Suppressor macrophage treated with lipopolysaccharide for 4 hours (primary cell): ENCODE results near the gene GPR62.

Experiments used
- DNase-seq: peaks from one replicate; pipeline ENCODE4 v3.0.0-alpha.2; 2020

Gene GPR62

DNA sequence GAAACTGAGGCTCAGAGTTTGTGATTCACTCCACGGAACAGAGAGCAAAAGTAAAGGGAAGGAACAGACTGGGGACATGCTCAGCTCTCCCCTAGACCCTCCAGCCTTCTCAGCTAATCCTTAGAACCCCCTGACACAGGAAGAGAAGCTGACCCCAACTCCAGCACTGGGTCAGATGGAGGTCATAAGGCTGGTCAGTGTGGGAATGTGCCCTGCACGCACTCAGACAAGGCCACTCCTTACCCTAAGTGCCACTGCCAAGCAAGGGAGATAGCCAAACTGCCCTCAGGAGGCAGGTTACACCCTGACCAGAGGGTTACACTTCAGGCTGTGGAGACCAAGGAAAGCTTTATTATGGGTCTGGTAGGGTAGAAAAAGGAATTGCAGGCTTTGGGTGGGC is 39.3 kb downstream of the GPR62 start:
- DNase-seq, result no peak

DNA sequence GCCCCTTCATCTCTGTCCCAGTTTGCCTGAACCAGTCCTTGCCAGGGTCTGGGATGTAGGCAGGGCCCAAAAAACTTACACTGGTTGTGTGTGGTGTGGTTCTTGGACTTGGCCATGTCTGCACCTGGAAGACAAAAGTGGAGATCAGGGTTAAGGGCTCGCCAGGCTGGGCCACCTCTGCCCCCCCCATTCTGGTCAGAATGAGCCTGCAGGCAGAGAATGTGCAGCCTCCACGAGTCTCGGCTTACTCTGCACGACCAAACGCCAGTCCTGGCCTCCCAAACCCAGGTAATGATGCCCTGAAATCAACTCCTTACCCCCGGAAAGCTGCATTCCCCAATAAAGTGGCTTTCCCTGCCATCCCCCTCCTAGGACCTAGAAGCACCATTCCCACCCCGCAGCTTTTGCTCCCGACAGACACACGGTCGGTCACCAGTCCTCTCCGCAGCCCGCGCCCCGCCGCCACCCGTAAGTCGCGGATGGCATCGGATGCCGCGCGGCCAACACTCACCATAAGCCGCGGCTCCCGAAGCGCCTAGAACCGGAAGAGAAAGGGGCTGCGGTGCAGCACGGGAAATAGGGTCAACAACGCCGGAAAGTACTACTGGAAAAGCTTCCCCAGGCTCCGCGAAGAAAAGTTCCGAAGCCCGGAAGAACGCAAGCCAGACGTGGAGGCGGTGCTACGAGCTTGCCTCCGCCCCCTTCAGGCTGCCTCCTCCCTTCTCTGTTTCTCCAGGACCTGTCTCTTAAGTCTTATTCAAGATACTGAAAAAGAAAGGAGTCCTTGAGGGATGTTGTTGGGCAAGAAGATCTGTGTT is 40.4 kb downstream of the GPR62 start, which contains the start of gene RPL29:
TSS of gene RPL29 (minus strand) at position 550 of the 818 bp plus-strand sequence. CDS start at position 116, 434 bp downstream.
- DNase-seq, result peak; percentile 96

DNA sequence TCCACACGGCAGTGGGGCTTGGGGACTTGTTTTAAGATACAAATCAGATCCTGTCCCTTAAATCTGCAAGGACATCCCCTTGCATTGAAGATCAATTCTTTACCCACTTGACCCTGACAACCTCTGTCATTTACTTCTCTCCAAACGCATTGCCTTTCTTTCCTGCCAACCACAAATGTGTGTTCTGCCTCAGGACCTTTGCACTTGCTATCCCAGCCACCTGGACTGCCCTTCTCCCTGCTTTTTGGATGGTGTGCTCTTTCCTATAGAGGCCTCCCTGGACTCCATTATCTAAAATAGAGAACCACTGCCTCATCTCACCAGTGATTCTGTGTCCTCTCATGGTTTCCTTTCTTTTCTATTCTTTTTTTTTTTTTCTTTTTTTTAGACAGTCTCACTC is 42.0 kb downstream of the GPR62 start:
- no peak for DNase-seq

DNA sequence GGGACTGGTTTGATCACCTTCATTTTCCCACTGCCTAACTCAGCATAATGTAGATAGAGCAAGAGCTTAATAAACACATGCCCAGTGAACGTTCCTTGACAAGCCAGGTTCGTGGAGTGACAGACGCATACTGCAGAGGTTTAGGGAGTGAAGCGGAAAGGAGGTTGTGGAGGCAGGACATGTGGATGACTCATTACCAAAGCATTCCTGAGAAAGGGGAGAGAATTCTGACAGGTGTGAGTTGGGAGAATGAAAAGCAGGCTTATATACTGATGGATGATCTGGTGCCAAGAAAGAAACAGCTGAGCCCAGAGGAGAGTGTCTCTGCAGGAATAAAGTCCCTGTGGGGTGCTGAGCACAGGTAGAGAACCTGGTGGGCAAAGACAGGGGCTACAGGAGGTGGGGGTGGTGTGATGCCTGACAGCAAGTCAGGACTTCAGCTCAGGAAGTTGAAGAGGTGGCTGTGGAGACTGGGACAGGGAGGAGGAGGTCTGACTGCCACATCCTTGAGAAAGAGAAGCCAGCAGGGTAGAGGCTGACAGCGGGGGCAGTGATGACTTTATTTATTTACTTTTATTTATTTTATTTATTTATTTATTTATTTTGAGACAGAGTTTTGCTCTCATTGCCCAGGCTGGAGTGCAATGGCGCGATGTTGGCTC is 42.9 kb downstream of the GPR62 start:
- no peak for DNase-seq

DNA sequence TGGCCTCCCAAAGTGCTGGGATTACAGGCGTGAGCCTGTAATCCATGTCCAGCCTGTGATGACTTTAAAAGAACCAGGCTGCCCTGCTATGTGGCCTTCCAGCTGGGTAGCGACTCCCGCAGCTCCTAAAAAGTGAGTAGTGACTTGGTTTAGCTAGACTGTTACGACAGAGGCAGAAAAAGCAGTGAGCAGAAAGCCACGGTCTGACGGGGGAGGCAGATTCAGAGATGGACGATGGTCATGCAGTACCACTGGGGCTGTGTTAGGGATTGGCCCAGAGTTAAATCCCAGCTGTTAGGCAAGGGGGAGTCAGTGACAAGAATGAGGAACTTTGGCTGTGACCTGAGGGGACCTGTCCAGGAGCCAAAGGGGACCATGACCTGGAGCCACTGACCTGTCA is 43.6 kb downstream of the GPR62 start:
- DNase-seq, result no peak

DNA sequence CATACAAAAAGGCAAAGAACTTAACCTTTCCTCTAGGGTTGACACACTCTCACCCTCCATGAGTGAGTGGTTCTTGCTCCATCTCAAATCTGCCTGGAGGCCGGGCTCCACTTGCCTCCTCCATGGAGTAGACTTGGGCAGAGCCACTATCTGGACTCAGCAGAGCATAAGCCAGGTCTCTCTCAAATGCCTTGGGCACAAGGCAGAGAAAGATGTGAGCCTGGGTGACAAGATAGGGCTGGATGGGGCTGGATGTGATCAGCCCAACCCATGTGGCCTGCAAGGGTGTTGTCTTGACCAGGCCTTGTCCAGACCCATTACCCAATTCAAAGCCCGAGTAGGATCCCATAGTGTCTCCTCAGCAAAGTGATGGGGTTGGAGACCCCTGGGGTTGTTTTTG is 44.7 kb downstream of the GPR62 start:
- DNase-seq, result no peak

DNA sequence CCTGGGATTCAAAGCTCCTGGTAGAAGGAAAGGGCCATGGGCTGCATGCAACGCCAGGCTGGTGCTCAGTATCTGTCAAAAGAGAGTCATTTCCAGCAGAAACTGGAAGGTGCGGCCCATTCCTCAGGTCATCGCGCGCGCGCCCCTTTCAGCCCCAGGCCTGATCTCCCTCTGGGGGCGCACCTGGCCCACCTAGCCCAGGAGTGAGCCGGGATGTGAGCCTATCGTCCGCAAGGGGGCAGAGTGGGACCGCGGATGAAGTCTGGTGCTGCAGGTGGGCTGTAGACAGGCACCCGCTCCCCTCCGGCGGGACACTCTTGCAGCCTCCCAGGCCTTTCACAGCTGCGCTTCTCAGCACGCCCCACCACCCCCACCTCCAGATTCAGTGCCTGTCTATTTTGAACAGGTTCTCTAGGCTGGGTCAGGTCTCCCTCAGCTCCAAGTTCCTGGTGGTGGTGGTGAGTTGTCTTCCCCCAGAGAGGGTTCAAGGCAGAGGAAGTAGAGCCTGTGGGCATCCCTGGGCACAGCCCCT is 46.3 kb downstream of the GPR62 start:
- DNase-seq, result peak; percentile 65

DNA sequence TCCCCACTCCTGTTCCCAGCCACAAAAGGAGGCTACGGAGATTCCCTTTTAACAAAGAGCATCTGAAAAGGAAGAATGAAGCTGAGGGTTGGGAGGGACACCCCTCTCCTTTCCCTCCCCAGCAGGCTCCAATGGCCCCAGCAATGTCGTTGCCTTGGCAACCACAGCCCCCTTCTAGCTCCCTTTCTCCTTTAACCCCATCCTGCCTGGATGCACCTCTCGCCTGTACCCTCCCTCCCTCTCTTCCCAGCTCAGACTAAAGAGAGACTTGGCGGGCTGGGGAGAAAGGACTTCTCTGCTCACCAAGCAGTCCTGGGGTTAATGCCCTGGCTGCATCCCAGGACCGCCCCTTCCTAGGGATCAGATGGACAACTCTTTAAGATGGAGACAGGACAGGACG is 47.6 kb downstream of the GPR62 start:
- no peak for DNase-seq

DNA sequence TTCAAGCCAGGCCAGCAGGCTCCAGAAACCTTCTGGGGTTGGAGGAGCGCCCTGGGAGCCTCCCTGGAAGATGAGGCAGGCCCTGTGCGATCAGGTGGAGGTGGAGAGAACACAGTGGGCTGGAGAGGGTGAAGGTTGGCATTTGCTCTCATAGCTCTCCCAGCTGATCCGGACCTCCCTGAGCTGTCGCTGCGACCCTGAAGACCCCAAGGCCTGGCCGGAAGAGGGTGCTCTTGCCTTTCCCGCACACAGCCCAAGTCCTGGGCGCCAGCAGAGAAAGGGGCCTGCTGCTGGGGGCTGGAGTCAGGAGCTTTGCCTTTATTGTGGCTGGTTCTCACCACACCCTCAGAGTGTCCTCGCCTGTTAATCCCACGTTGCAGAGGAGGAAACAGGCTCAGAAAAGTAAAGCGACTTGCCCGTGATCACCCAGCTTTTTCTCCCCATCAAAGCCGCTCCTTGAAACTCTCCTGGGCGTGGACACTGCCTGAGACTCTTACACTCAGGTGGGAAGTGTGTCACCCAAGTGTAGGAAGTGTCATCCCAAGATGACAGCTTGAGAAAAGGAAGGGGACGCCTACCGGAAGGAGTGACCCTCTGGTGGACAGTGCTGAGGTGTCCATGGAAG is 49.1 kb downstream of the GPR62 start:
- DNase-seq, result no peak

DNA sequence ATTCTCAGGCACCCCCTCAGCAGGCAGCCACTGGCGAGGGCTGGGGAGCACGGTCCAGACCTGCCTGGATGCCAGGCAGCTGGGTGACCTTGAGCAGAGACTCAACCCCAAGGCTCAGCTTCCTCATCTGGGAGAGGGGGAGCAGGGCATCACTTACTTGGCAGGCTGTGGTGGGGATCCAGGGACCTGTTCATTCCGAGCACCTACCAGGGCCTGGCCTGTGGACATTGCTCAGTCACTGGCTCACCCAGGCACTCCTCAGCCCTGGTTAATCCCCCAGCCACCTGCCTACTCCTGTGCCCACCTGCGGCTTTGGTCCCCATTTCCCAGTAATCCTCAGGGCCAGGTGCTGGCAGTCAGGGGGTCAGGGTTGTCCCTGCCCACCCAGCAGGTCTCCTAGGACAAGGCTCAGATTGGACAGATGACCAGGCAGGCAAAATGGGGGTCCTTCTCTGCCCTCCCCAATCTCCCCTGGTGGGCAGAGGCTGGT is 49.8 kb downstream of the GPR62 start:
- DNase-seq, result no peak

DNA sequence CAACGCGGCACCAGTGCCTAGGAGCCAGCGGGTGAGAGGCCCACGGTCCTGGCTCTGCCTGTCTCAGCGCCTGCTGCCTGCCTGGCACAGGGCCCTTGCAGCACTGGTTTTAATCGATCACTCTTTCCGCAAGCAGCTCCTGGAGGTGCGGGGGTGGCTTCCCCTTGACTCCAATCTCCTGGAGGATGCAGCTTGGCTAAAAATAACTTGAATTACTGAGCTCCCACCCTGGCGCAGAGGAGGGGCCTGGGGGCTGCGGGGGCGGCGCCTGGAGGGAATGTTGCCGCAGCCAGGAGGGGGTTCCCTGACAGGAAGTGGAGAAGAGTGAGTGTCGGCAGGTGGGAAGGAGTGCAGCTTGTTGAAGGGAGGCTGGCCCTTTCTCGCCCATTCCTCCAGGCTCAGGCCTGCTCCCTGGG is 50.4 kb downstream of the GPR62 start:
- DNase-seq, result no peak

DNA sequence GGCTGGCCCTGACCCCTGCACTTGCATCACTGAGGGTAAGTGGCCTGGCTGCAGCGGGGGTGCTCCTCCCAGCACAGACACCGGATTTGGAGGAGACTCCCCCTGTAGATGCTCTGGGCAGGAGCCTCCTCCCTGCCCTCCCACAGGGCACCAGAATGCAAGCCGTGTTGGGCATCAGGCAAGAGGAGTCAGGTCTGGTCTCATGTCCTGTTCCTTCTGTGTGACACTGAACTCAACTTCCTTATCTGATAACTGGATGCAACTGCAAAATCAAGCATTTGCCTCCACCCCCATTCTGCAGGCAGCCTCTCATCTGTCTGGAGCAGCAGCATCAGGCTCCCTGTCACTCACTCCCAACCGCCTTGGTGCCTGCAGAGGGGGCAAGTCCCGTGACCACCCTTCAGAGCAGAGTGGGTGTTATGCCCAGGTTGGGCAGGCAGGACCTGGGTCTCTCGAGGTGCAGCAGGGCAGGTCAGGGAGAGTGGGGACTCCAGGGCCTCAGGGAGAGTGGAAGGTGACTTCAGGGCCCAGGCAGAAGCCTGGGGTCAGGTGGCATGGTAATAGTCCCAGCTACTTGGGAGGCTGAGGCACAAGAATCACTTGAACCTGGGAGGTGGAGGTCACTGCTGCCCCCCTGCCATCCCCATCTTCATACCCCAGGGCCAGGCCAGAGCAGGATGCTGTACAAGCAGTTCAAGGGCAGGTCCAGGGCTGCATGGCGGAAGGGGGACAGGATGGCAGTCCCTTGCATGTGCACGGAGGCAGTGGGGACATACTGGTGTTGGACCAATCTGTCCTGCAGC is 51.0 kb downstream of the GPR62 start:
- peak; percentile 30 for DNase-seq

DNA sequence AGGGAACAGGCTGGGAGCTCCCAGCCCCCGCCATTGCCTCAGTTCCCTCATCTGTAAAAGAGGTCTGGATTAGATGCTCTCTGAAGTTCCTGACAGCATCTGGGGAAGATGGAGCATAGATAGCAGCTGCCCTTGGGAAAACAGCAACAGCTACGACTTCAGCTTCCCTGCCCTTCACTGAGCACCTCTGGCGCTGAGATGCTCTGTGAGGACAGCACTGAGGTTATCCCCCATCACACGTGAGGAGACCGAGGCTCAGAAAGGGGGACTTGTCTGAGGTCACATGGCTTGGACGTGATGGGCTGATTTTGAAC is 51.6 kb downstream of the GPR62 start:
- no peak for DNase-seq
